Renal cortical epithelial cell (primary cell): ENCODE measurements around the gene CERCAM. TPM values are rescaled to one million over a fixed set of nuclear protein-coding genes. Genes with fewer than 3 reads are reported as not detected.
"Not testable (repeated sequence)": the region's sequence is repeated elsewhere in the genome, so short reads cannot be mapped to it uniquely, and the experiment has no call there.

ENCODE experiments used
- DNase-seq: peaks from one replicate; pipeline ENCODE4 v3.0.0-alpha.2; 2011; ENCODE audit warnings: low read depth
- total RNA-seq: library from RNA; depleted of rRNA; stranded (reverse); fragments of >200 nt; gene quantifications from 2 replicates; pipeline ENCODE4 v1.2.3, GENCODE V29; 2014

The CERCAM gene
- total RNA-seq, 1 donor from 2014 or later: 43.4 TPM

GRCh38 chr9:128419061-128419925 lies 1.4 kb upstream of the CERCAM start:
- DNase-seq: peak; percentile 16

GRCh38 chr9:128420060-128420650 lies 502 bp upstream of the CERCAM start:
- peak; percentile 15 for DNase-seq

- DNase-seq: no peak
Observed at GRCh38 chr9:128421482-128421996, 882 bp downstream of the CERCAM start.

GRCh38 chr9:128422022-128422782 lies 1.5 kb downstream of the CERCAM start:
- DNase-seq: not testable (repeated sequence)

GRCh38 chr9:128422783-128423150 lies 2.1 kb downstream of the CERCAM start:
- no peak for DNase-seq

GRCh38 chr9:128423356-128423755 lies 2.7 kb downstream of the CERCAM start:
- DNase-seq: not testable (repeated sequence)

- DNase-seq: no peak
Observed at GRCh38 chr9:128424268-128424780, 3.7 kb downstream of the CERCAM start.

GRCh38 chr9:128428644-128429512 lies 8.2 kb downstream of the CERCAM start:
- no peak for DNase-seq

- DNase-seq: no peak
Observed at GRCh38 chr9:128429513-128430086, 8.9 kb downstream of the CERCAM start.

GRCh38 chr9:128431207-128431606 lies 10.6 kb downstream of the CERCAM start:
- DNase-seq: no peak

- no peak for DNase-seq
Observed at GRCh38 chr9:128434340-128434739, 13.7 kb downstream of the CERCAM start.

GRCh38 chr9:128435611-128436010 lies 15.0 kb downstream of the CERCAM start:
- no peak for DNase-seq

GRCh38 chr9:128438343-128439109 lies 17.9 kb downstream of the CERCAM start:
- peak; percentile 46 for DNase-seq

GRCh38 chr9:128439273-128439672 lies 18.6 kb downstream of the CERCAM start:
- no peak for DNase-seq

GRCh38 chr9:128442150-128442549 lies 21.5 kb downstream of the CERCAM start:
- no peak for DNase-seq

- DNase-seq: not testable (repeated sequence)
Observed at GRCh38 chr9:128446505-128446904, 25.8 kb downstream of the CERCAM start.

- no peak for DNase-seq
Observed at GRCh38 chr9:128448746-128449145, 28.1 kb downstream of the CERCAM start.

- DNase-seq: no peak
Observed at GRCh38 chr9:128454991-128455390, 34.3 kb downstream of the CERCAM start.

- DNase-seq: peak; percentile 83
Observed at GRCh38 chr9:128455849-128456612, 35.4 kb downstream of the CERCAM start, which contains the start of gene ODF2. ODF2 (plus strand) TSS chr9:128456006; CDS start chr9:128456092, 86 bp downstream.
